ENCODE data around the gene ZBTB5.

DNA sequence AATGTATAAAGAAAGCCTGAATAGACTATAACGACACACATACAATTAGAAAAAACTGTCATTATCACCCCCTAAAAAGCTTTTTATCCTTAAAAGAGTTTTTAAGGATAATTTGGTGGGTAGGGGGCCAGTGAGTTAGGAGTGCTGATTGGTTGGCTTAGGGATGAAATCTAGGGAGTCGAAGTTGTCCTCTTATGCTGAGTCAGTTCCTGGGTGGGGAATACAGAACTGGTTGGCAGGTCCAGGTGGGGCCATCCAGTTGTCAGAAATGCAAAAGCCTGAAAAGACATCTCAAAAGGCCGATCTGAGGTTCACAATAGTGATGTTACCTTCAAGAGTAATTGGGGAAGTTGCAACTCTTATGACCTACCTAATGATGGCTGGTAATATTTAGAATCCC is 13.6 kb downstream of the ZBTB5 start:
- no peak for TF ChIP-seq CTCF (conservative IDR thresholded peaks at IDR 0.05; ENCODE audit: low read depth, low read length)
- TF ChIP-seq EZH2 (IDR thresholded peaks at IDR 0.05; ENCODE audit: borderline replicate concordance, low read depth, low read length, poor library complexity, severe bottlenecking), result no peak

Data from A673 (cell line).